COLO829 (cell line): Measurements from ENCODE around the gene SDCCAG8.

Experiments used
- DNase-seq: peaks from one replicate; pipeline ENCODE4 v3.0.0; 2012; ENCODE audit warnings: low spot score

The SDCCAG8 gene

GRCh38 chr1:243254233-243254926 is 1.5 kb upstream of the SDCCAG8 start:
- DNase-seq, result no peak

- peak; percentile 99 for DNase-seq
Measured at GRCh38 chr1:243254927-243255790, 682 bp upstream of the SDCCAG8 start, which contains the start of gene CEP170. Gene CEP170, minus strand, starts transcription at chr1:243255281. Its CDS starts 30,001 bp downstream, at chr1:243225280.

GRCh38 chr1:243256590-243256989 is 749 bp downstream of the SDCCAG8 start:
- DNase-seq, result no peak

GRCh38 chr1:243257189-243257588 is 1.3 kb downstream of the SDCCAG8 start:
- no peak for DNase-seq

GRCh38 chr1:243258731-243259130 is 2.9 kb downstream of the SDCCAG8 start:
- no peak for DNase-seq

GRCh38 chr1:243260221-243260880 is 4.5 kb downstream of the SDCCAG8 start:
- DNase-seq, result no peak

GRCh38 chr1:243261390-243261789 is 5.5 kb downstream of the SDCCAG8 start:
- DNase-seq, result no peak

- DNase-seq, result no peak
Measured at GRCh38 chr1:243264717-243265116, 8.9 kb downstream of the SDCCAG8 start.

GRCh38 chr1:243266231-243266630 is 10.4 kb downstream of the SDCCAG8 start:
- no peak for DNase-seq

GRCh38 chr1:243267471-243267880 is 11.6 kb downstream of the SDCCAG8 start:
- DNase-seq, result no peak

GRCh38 chr1:243267914-243268653 is 12.2 kb downstream of the SDCCAG8 start:
- peak; percentile 84 for DNase-seq

- no peak for DNase-seq
Measured at GRCh38 chr1:243268751-243269460, 13.1 kb downstream of the SDCCAG8 start.

GRCh38 chr1:243269461-243269801 is 13.6 kb downstream of the SDCCAG8 start:
- DNase-seq, result no peak

- DNase-seq, result no peak
Measured at GRCh38 chr1:243270097-243270864, 14.4 kb downstream of the SDCCAG8 start.

GRCh38 chr1:243271996-243272395 is 16.2 kb downstream of the SDCCAG8 start:
- no peak for DNase-seq

- no peak for DNase-seq
Measured at GRCh38 chr1:243272401-243272800, 16.6 kb downstream of the SDCCAG8 start.

GRCh38 chr1:243273506-243273905 is 17.7 kb downstream of the SDCCAG8 start:
- DNase-seq, result no peak

- no peak for DNase-seq
Measured at GRCh38 chr1:243273945-243274344, 18.1 kb downstream of the SDCCAG8 start.

- DNase-seq, result no peak
Measured at GRCh38 chr1:243275316-243275715, 19.5 kb downstream of the SDCCAG8 start.

- DNase-seq, result no peak
Measured at GRCh38 chr1:243280571-243281129, 24.8 kb downstream of the SDCCAG8 start.
